Glutamatergic neuron (in vitro differentiated cells): ENCODE data around the gene PHEX. TPM values are rescaled to one million over a fixed set of nuclear protein-coding genes. Genes with fewer than 3 reads are reported as not detected.

ENCODE experiments used
- DNase-seq: peaks from one replicate; pipeline ENCODE4 v3.0.0; 2022
- H3K27ac Mint-ChIP-seq: one replicate; pipeline ENCODE4 v1.8.0; 2020; ENCODE audit warnings: mild to moderate bottlenecking, mixed read lengths, inconsistent platforms; ENCODE audit not compliant: unreplicated experiment
- H3K27me3 Mint-ChIP-seq: one replicate; pipeline ENCODE4 v1.8.0; 2020; ENCODE audit warnings: mild to moderate bottlenecking, moderate library complexity, mixed read lengths, inconsistent platforms; ENCODE audit not compliant: unreplicated experiment
- H3K36me3 Mint-ChIP-seq: one replicate; pipeline ENCODE4 v1.8.0; 2020; ENCODE audit warnings: mild to moderate bottlenecking, mixed read lengths, inconsistent platforms; ENCODE audit not compliant: unreplicated experiment
- H3K4me1 Mint-ChIP-seq: one replicate; pipeline ENCODE4 v1.8.0; 2020; ENCODE audit warnings: mild to moderate bottlenecking, low read depth, mixed read lengths, inconsistent platforms; ENCODE audit not compliant: unreplicated experiment
- H3K4me3 Mint-ChIP-seq: one replicate; pipeline ENCODE4 v1.8.0; 2020; ENCODE audit warnings: mild to moderate bottlenecking, mixed read lengths, inconsistent platforms; ENCODE audit not compliant: unreplicated experiment
- H3K9me3 Mint-ChIP-seq: one replicate; pipeline ENCODE4 v1.8.0; 2020; ENCODE audit warnings: mild to moderate bottlenecking, moderate library complexity, mixed read lengths, inconsistent platforms; ENCODE audit not compliant: unreplicated experiment
- total RNA-seq: library from RNA; stranded (reverse); fragmentation: NEBNext Ultra II Directional; extraction: Animal tissue kit (Norgen Biotek cat#: 25700); gene quantifications from one replicate; pipeline ENCODE4 v1.2.1, GENCODE V29; 2021; ENCODE audit not compliant: unreplicated experiment
- TF ChIP-seq, protein P1 (sequence below): fragments of 200-600 bp; sonication (generic); IDR thresholded peaks from one replicate; pipeline ENCODE4 v1.5.0; 2021; ENCODE audit not compliant: partially characterized antibody, unreplicated experiment

The PHEX gene
- total RNA-seq, 1 donor from 2014 or later = 0.17 TPM

DNA sequence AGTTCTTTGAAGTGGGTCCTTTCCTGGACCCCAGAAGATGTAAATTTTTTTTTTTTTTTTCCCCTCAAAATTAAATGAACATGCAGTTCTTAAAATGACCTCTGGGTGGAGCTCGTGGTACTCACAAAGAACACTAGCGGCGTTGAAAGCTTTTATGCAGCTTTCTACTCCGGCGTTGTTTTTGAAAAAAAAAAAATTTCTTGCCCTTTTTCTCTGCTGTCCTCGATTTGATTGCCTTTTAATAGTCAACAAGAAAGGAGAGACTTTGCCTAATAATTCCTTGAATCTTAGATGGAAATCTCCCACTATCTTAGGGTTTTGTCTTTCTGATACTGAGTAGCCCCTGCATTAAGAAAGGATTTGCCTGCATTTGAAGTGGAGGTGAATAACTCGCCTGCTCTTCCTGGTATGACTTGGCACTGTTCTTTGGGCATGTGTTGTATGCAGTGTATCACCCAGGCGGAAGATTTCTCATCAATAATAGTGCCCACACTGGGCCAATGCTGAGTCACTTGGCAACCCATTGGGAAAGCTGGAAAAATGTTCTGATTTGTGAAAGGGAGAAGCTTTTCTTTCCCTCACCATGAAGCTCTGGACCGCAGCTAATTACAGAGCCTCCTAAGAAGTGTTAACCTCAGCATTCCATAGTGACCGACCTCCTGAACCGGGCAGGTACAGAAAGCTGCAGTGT is 104.0 kb downstream of the PHEX start:
- no peaks in the 10 kb centered on the region for H3K9me3 Mint-ChIP-seq
- TF ChIP-seq, protein P1, sequence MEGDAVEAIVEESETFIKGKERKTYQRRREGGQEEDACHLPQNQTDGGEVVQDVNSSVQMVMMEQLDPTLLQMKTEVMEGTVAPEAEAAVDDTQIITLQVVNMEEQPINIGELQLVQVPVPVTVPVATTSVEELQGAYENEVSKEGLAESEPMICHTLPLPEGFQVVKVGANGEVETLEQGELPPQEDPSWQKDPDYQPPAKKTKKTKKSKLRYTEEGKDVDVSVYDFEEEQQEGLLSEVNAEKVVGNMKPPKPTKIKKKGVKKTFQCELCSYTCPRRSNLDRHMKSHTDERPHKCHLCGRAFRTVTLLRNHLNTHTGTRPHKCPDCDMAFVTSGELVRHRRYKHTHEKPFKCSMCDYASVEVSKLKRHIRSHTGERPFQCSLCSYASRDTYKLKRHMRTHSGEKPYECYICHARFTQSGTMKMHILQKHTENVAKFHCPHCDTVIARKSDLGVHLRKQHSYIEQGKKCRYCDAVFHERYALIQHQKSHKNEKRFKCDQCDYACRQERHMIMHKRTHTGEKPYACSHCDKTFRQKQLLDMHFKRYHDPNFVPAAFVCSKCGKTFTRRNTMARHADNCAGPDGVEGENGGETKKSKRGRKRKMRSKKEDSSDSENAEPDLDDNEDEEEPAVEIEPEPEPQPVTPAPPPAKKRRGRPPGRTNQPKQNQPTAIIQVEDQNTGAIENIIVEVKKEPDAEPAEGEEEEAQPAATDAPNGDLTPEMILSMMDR = peak; percentile 71
- H3K4me1 Mint-ChIP-seq = peaks cover 18% of the 10 kb centered on the region
- peaks cover 3% of the 10 kb centered on the region for H3K27me3 Mint-ChIP-seq
- no peak overlapping the region for H3K4me3 Mint-ChIP-seq
- no peaks in the 10 kb centered on the region for H3K36me3 Mint-ChIP-seq
- DNase-seq = no peak
- H3K27ac Mint-ChIP-seq = peak overlapping the region; percentile 43

DNA sequence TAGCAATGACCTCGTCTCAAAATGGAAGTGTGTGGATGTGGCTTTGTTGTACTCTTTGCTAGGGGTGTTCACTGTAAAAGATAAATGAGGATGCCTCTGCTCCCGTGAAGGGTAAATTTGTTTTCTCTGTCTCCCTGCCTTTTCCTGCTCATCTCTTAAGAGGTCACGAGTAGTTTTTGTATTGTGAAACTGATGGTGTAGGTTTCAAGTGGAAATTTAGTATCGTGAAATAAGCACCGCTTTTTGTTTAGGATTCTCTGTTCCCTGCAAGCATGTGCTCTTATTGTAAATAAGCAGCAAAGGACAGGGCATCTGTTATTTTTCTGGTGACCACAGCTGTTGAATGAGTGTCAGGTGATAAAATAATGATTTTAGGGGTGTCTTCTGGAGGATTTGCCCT is 104.6 kb downstream of the PHEX start:
- Mint-ChIP-seq H3K27ac (no peak overlapping the region), H3K9me3 (no peaks in the 10 kb centered on the region), H3K27me3 (peaks cover 3% of the 10 kb centered on the region), H3K4me3 (no peak overlapping the region), H3K4me1 (peaks cover 18% of the 10 kb centered on the region), H3K36me3 (no peaks in the 10 kb centered on the region)
- DNase-seq = no peak
- TF ChIP-seq, protein P1 = no peak

DNA sequence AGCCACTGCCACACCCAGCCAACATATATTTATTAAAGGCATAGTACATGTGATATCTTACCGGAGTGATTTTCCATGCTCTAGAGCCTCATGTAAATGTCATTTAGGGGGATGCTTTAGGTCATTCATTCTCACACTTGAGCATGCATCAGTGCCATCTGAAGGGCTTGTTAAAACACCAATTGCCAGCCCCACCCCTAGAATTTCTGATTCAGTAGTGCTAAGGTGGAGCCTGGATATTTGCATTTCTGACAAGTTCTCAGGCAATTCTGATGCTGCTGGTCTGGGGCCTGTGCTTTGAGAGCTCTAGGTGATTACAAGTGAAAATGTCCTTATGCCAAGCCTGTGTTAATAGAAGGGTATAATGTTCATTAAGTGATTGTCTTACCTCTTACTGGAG is 107.7 kb downstream of the PHEX start:
- Mint-ChIP-seq H3K27me3 (peaks cover 3% of the 10 kb centered on the region), H3K27ac (no peak overlapping the region), H3K4me3 (no peak overlapping the region), H3K36me3 (no peaks in the 10 kb centered on the region), H3K4me1 (peaks cover 15% of the 10 kb centered on the region), H3K9me3 (no peaks in the 10 kb centered on the region)
- no peak for DNase-seq
- TF ChIP-seq, protein P1 = no peak

DNA sequence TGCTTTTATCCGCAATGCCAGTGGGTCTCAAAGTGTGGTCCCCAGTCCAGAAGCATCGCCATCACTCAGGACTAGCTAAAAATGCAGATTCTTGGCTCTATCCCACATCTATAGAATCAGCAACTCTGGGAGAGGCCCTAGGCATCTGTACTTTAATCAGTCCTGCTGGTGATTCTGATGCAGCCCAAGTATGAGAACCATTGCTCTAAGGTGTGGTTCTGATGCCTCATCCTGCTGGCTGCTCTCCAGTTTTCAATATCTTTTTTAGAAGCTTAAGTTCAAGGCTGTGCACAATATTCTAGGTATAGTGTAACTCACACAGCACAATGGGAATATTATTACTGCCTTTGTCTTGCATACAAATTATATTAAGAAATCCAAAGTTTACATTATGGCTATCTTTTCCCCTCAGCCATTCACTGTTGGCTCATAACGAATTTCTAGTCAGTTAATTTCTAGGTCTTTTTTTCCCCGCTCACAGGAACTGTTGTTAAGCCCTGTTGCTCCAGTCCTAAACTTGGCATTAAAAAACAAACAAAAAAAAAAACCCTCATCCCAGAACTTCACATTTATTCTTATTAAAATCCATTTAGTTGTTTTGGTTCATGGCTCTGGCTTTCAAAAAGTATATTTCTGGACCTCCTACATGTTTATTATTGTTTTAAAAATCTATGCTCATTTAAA is 109.1 kb downstream of the PHEX start:
- Mint-ChIP-seq H3K27ac (no peak overlapping the region), H3K4me1 (peaks cover 5% of the 10 kb centered on the region), H3K27me3 (no peaks in the 10 kb centered on the region), H3K4me3 (no peak overlapping the region), H3K36me3 (no peaks in the 10 kb centered on the region), H3K9me3 (no peaks in the 10 kb centered on the region)
- DNase-seq = no peak
- TF ChIP-seq, protein P1 = no peak

DNA sequence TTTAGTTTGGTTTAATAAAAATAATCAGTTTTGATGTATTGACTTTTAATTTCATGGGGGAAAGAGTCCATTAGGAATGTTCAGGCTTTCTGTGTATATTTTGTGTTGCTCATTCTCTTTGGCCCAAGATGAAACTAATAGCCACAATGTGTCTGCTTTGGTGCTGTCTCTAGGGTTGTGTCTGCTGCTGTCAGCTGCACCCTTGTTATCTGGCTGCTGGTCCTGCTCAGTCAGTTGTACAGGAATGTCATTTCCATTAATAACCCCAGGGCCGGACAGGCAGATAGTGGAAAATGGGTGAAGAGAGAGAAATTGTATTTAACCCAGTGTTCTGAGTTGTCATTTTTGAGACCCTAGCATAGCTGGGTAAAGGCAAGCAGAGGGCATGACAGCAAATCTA is 115.1 kb downstream of the PHEX start:
- TF ChIP-seq, protein P1 = no peak
- no peaks in the 10 kb centered on the region for H3K9me3 Mint-ChIP-seq
- H3K27ac Mint-ChIP-seq = no peak overlapping the region
- H3K4me3 Mint-ChIP-seq = no peak overlapping the region
- no peaks in the 10 kb centered on the region for H3K36me3 Mint-ChIP-seq
- H3K27me3 Mint-ChIP-seq = no peaks in the 10 kb centered on the region
- DNase-seq = no peak
- no peaks in the 10 kb centered on the region for H3K4me1 Mint-ChIP-seq
